GM19395 (cell line): ENCODE results near the gene NAB2.

ENCODE experiments used
- ATAC-seq: cut with Tn5 transposase; IDR thresholded peaks from one replicate; pipeline ENCODE4 v1.9.1; 2021; ENCODE audit warnings: mild to moderate bottlenecking, moderate library complexity; ENCODE audit not compliant: unreplicated experiment

The NAB2 gene

GRCh38 chr12:57092876-57093414 lies 4.0 kb downstream of the NAB2 start:
- no peak for ATAC-seq

GRCh38 chr12:57093415-57094207 lies 4.7 kb downstream of the NAB2 start:
- ATAC-seq: no peak

GRCh38 chr12:57094208-57095160 lies 5.6 kb downstream of the NAB2 start:
- ATAC-seq: no peak

DNA sequence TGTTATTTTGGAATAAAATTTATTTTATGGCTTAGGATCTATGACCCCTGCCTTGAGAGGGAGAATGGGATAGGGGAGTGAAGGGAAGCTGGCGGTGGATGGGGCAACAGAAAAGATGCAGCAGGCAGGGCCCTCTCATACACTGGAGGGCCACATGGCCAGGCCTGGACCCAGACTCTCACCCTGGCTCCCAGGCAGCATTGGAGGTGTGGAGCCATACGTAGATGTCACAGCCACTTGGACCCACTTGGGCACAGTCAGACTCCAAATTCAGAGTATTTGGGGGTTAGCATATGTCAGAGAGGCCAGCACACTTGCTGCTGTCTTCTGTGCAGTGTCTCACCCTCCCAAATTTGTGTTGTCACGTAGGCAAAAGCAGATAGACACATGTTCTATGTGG lies 6.5 kb downstream of the NAB2 start:
- no peak for ATAC-seq

GRCh38 chr12:57096099-57096572 lies 7.2 kb downstream of the NAB2 start:
- no peak for ATAC-seq

DNA sequence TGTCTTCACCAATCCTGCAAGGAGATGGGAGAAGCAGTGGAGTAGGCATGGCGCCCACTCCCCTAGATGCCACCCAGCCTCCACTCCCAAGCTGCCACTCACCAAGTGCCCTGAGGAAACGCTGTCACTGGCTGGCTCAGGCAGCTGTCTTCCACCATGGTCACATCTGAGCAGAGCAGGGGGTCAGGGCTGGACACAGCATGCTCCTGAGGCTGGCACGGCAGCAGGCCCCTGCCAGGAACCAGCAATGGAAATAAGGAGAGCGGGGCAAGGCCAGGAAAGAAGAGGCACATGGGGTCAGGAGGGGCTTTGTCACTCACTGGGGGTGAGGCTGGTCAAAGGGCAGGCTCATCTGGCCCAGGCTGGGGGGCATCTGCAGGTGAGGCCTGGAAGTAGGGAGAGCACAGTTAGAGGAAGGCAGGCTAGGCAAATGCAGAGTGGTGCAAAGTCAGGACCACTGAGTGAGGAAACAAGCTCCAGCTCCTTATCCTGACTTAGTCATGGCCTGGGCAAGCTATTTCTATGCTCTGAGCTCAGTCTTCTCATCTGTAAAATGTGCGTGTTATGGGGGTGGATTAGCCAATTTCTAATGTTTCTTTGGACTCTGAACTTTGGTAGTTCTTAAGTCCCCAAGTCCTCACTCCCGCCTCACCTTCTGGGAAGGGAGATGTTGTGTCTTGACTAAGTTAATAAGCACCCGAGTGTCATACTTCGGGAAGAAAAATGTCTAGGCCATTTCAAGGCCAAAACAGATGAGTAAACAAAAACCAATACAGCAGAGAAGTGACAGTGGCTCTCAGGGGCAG lies 8.0 kb downstream of the NAB2 start:
- ATAC-seq: no peak

DNA sequence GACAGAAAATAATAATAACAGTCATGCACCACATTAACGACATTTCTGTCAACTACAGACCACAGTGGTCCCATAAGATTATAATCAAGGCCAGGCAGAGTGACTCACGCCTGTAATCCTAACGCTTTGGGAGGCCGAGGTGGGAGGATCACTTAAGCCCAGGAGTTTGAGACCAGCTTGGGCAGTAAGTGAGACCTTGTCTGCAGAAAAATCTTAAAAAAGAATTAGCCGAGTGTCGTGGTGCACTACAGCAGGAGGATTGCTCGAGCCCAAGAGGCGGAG lies 8.6 kb downstream of the NAB2 start:
- no peak for ATAC-seq

- ATAC-seq: no peak
Measured at GRCh38 chr12:57098546-57098945, 9.6 kb downstream of the NAB2 start.

DNA sequence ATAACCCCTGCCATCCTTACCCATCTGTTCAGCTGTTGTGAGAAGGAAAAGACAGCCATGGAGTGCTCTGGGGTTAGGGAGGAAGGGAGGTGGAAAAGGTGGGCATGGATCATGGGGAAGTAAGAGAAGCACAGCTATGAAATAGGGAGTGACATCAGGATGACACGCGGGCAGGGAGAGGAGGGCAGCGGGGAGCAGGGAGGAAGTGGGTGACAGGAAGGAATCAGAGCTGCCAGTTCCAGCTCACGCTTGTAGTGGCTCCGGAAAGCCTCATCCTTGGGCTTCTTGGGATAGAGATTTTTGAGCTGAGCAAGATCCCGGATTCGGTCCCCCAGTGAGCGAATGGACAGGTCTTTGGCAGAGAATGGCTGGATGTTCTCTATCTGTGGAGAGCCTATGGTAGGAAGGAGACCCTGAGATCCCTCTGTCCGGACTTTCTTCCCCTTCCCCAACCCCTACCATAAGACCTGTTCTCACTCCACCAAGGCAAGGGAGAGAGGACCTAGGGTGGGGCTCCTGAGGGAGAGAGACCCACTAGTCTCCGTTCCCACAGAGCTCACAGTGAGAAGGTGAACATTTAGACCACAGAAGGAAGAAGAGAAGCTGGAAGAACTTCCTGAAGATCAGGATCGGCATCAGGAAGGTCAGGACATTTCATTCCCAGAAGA lies 10.3 kb downstream of the NAB2 start:
- no peak for ATAC-seq

DNA sequence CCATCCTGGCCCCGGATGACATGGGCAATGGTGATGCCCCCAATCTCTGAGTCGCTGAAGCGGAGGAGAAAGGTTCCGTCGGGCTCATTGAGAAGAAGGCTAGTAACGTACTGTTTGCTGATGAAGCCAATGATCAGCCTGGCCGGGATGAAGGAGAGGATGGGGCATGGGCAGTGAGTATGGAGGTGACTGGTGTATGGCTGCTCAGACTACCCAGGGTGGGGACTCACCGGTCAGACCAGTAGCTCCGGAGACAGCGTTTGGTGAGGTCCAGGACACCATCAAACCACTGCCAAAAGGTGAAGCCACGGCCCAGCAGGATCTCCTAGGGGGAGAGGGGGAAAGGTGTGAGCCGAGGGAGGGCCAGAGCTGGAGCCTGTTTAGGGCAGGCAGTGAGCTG lies 10.9 kb downstream of the NAB2 start:
- ATAC-seq: no peak

DNA sequence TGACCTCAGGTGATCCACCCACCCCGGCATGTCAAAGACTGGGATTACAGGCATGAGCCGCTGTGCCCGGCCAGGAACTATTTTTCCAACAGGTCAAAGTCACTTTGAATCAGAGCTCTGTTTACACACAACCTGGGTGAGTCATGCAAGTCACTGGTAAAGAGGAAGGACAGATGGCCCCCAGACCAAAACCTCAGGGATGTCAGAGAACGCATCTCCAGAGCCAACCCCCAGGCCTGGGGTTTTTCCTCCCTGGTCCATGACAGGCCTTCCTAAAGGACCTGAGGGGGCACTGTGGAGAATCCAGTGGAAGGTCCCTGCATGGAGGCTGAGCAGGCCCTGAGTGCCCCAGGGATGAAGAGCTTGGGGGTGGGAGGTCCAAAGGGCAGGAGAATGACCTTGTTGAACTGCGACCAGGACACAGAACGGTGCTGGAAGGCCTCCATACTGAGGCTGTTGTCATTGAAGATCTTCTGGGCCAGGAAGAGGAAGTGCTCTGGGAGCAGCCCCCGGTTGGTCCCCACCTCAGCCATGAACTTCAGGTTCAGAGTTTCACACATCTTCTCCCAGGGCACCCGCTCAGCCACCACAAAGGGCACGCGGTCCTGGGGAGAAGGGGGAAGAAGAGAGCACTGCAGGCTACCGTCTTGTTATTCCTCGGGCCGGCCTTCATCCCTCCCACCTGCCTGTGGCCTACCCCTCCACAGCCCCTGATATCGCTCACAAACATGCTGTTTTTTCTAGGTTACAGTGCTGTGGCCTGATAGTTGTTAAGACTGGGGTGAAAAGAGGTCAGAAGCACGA lies 13.2 kb downstream of the NAB2 start:
- ATAC-seq: no peak

- ATAC-seq: no peak
Measured at GRCh38 chr12:57103856-57104255, 14.9 kb downstream of the NAB2 start.

DNA sequence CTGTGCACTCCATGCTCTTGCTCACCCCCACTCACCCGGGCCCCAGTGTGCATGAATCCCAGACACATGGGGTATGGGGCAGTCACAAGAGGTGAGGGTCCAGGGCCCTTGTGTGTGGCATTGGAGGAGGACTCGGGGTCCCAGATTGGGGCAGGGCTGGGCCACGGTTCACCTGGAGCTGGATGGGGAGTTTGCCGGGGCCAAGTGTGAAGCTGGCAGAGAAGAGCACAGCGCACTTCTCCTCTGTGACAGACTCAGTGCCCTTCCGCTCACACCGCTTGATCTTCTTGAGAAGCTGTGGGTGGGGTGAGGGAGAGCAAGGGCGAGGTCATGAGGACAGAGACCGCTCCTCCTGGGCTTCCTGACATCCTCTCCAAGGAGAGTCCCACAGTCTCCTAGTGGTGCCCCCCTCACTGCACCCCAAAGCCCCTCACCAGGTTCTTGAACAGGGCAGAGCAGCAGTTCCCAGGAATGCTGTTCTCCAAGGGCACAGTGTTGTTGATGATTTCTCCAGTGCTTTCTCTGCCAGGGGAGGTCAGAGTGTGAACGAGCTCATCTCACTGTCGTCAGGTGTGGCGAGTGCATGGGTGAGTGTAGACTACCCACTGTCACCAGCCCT lies 15.5 kb downstream of the NAB2 start:
- ATAC-seq: no peak

DNA sequence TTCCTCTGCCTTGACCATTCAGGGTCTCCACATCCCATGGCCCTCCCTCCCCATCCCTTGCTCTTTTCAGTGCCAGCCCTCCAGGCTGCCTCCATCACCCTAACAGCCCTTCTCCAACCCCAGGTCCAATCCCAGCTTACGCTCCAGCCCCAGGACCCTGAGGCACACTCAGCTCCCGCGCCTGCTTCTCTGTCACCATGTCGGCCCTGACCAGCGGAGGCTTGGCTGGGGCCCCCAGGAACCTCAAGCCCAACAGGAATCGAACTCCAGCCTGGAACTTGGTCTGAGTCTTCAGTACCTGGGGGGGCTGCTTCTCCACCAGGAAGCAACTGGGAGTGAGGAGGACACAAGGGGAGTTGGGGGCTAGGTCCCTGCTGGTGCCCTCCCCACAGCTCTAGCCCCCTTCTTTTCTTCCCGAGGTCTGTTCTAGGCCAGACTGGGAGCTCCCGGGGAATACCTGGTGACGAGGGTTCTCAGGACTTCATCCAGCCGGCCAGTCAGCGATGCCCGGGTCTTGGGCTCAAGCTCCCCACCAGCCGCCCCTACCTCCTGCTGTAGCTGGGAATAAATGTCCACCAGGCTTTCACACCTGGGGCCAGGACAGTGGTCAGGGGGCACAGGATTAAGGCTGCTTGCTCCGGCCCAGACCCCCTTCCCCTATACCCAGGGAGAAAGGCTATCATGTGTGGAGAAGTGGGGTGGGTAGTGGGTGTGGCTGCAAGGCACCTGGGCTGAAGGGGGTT lies 16.3 kb downstream of the NAB2 start:
- no peak for ATAC-seq

- ATAC-seq: no peak
Measured at GRCh38 chr12:57106021-57106708, 17.3 kb downstream of the NAB2 start.

DNA sequence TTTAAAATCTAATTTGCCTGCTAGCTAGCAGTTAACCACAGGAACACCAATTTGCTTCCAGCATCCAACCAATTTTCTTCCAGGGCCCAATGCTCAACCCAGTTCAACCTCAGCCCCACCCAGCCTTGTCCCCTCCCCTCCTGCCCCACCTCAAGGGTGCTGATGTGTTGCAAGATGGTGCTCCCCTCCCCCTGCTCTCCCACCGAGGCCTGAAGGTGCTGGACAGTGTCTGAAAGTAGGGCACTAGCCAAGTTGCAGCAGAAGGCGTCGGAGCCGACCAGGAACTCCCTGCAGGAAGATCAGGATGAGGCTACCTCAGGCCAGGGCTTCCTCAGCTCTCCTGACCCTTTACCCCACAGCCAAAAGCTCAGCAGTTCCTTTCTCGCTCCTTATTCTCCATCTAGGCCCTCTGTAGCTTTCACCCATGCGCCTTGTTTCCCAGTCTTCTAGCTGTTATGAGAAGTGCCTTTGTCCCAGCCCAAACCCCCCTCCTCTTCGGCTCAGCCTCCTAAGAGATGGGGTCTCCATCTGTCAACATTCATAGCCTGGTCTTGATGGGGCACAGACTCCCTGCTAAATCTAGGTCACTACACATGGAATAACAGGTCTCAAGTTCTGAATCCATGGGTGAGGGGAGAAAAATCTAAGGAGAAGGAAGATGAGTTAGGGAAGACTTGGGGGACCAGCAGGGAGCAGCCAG lies 18.7 kb downstream of the NAB2 start:
- no peak for ATAC-seq
